Left colon (tissue), 2 donors: ENCODE results near the gene UQCC3. TPM values are rescaled to one million over a fixed set of nuclear protein-coding genes. Genes with fewer than 3 reads are reported as not detected.
A peak's percentile ranks its signal among the peaks of the same experiment; 100 is the strongest.
"Not testable (repeated sequence)": the region's sequence is repeated elsewhere in the genome, so short reads cannot be mapped to it uniquely, and the experiment has no call there.

Experiments
- ATAC-seq: fragments of 200-7000 bp; cut with Tn5 transposase; one replicate; pipeline ENCODE4 v1.9.1; 2020; ENCODE audit warnings: mild to moderate bottlenecking, moderate library complexity
- DNase-seq, 2 donors: peaks; one replicate each; pipeline ENCODE4 v3.0.0-alpha.2; 2020
- intact Hi-C, 2 donors: fragments of 100-400 bp; cut with DNase I in 1 of 2; cut with micrococcal nuclease in 1 of 2; formaldehyde crosslinking; loops; one replicate each; pipeline versions ENCODE4 v1.11.2 to v1.14.0; 2022; cut with DNase I, micrococcal nuclease
- total RNA-seq, 2 donors: library from RNA; stranded (reverse); fragmentation: NEBNext Ultra II Directional; extraction: Animal tissue kit (Norgen Biotek cat#: 25700); gene quantifications; one replicate each; pipeline ENCODE4 v1.2.1, GENCODE V29; 2021
- donor health status: DM: no; HTN: no; CAD: no.
- donor health status: DM: yes; HTN: yes; CAD: no.

The UQCC3 gene
- total RNA-seq, 2 donors from 2014 or later, result 13.2 to 13.3 TPM

DNA sequence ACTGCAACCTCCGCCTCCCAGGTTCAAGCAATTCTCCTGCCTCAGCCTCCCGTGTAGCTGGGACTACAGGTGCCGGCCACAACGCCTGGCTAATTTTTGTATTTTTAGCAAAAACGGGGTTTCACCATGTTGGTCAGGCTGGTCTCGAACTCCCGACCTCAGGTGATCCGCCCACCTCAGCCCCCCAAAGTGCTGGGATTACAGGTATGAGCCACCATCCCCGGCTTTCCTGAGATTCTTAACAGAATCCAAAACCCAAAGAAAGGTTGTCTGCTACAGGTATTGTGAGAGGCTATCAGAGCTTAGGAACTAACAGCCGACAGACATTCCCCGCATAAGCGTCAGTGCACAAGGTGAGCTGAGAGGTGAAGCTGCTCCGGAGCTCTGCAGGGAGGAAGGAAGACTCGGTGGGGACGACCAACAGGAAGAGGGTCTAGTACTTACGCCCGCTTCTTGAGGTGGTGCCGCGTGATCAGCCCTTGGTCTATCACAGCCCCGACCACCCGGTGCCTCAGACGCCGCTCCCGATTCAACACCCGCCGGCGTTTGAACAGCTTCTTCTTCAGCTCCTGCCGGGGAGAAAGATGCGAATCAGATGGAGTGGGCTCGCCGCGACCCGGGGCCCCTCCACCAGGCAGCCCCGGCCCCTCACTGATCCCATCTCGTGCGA lies 6.9 kb upstream of the UQCC3 start:
- DNase-seq, result peak in 1 of 2 donors; percentile 68
- intact Hi-C loops, result no loop called here
- ATAC-seq, result peak; percentile 60

DNA sequence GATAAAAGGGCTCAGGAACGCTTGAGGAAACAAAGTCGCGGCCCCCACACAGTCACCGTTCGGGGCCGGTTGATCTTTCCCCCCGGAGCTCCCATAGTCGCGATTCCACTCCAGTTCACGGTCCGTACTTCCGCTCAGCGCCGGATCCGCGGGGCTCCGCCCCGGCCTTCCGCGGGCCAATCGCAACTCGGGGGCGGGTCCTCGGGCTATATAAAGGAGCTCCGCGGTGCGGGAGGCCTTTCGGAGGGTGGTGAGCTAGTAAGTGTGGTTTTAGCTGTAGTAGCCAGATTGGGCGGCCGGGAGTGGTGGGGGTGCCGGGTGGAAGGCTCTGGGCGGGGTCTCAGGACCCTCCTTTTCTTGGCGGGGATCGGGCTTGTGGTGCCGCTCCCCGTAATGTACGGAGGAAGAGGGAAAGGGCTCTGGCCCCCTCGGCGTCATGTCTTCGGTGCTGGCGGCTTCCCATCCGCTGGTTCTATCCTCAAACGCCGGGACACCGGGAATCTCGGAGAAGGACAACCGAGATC lies 6.3 kb upstream of the UQCC3 start, which contains the start of the genes C11orf98 and CSKMT:
Gene C11orf98, minus strand, starts transcription at position 136 of the 524 bp plus-strand sequence. Its CDS starts 41 bp downstream, at position 95.
Gene CSKMT, plus strand, starts transcription at position 238 of the 524 bp plus-strand sequence. CDS start 568 bp downstream, outside the sequence.
- ATAC-seq, result peak; percentile 91
- intact Hi-C loops, result no loop called here
- DNase-seq, result peak; percentile 96

DNA sequence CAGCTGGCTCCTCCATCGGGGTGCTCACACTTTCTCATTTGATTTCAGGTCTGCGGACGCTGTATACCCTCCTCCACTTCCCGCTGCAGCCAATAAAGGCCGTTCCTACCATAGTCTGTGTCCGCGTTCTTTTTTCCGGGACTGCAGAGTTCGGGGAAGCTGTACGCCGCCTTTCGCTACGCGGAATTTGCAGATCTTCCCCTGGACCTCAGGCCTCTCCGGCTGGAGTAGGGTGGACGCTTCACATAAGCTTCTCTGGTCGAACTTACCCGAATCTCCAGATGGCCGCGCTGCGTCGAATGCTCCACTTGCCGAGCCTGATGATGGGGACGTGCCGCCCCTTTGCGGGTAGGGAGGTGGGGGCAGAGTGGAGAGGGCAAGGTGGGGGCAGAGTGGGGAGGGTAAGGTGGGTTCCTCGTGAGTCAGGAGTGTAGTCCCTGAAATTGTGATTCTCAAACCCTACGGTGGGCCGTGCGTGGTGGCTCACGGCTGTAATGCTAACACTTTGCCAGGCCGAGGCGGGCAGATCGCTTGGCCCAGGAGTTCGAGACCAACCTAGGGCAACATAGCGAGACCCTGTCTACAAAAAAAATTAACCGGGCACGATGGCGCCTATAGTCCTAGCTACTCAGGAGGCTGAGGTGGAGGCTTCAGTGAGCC lies 5.7 kb upstream of the UQCC3 start:
- ATAC-seq (peak; percentile 54), DNase-seq (peak in 1 of 2 donors; percentile 69)
- intact Hi-C loops, result no loop called here

DNA sequence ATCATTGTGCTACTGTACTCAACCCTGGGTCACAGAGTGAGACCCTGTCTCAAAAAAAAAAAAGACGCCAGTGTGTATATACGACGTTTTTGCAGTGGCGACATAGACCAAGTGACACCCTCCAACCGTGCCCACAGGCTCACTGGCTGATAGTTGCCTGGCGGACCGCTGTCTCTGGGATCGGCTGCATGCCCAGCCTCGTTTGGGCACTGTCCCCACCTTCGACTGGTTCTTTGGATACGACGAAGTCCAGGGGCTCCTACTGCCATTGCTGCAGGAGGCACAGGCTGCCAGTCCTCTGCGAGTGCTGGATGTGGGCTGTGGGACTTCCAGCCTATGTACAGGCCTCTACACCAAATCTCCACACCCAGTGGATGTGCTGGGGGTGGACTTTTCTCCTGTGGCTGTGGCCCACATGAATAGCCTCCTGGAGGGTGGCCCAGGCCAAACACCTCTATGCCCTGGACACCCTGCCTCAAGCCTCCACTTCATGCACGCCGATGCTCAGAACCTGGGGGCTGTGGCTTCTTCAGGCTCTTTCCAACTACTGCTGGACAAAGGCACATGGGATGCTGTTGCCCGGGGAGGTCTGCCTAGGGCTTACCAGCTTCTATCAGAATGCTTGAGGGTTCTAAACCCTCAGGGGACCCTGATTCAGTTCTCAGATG lies 5.1 kb upstream of the UQCC3 start:
- intact Hi-C loops, result no loop called here
- DNase-seq (no peak), ATAC-seq (no peak)

DNA sequence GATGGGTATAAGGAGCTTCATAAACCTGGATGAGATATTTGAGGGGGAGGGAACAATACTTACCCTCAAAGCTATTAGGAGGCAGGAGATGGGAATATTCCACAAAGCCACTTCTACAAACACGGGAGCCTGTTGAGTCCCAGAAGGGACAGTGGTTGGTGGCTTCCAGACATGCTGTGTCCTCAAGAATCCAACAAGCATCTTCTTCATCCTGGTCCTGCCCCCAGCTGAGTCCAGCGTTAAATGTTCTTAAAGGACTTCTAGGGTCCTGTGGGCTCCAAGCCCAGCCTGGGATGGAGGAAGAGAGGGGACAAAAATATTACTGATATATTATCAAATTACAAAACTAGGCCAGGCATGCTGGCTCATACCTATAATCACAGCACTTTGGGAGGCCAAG lies 4.0 kb upstream of the UQCC3 start:
- DNase-seq (no peak), ATAC-seq (no peak)
- intact Hi-C loops, result no loop called here

DNA sequence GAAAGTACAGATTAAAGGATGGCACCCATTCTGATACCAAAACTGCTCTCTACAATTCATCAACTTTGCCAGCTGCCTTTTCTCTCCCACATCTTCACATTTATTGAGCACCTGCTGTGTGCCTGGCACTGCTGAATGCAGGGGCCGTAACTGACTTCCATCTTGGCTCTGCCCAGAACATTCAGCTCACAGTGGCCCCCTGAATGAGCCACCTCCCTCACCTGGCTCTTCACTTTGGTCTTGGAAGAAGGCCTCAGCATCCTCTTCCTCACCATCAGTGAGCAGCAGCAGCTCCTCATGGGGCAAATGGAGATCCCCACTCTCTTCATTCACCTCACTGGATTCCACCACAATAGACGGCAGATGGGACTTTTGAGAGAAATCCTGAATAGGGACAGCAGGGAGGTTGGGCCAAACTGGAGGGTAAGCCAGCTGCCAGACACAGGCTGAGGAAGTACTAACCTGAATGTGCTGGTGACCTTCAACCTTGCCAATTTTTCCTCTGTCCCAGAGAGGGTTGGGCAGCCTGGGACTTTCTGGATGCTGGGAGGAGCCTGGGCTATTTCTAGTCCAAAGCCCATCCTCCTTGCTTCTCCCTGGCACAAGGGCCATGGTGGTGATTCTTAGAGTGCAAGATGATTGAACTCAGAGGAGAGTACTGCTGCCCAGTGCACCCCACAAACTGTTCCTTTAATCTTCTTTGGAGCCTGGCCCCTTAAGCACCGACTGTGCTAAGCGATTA lies 1.9 kb upstream of the UQCC3 start:
- intact Hi-C loops, result no loop called here

DNA sequence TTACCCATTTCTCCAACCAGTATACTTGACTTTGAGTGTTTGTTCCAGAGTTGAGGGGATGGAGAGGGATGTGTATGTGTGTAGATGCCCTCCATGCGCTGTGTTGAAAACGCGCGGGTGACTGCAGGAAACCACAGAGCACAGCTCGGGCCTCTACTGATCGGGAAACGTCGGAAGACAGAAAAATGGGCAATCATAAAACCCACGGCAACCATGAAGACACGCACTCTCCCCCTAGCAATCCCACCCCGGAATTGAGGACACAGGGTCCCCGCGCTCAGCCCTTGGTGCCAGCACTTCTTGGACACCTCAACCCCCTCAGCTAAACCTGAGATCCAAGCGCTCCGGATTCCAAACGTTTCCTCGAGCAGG lies 251 bp upstream of the UQCC3 start:
- DNase-seq, result no peak
- intact Hi-C loops, result no loop called here
- ATAC-seq, result peak; percentile 27

More for the DNA sequence above, 1.9 kb upstream of the UQCC3 start:
- DNase-seq (peak; percentile 49 to 75), ATAC-seq (peak; percentile 32)

DNA sequence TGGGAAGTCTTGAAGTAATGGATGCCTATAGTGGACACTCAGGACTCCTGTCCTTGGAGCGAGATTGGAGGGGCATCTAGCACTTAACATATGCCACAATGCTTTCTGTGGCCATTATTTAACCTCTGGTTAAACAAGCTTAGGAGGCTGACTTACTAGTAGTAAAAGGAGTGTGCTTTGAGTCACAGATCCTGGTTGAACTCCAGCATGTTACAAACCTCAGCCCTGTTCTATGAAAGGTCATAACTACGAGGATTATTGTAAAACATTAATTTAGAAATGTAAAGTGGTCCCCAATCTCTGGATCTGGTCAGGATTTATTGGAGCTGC lies 1.7 kb downstream of the UQCC3 start:
- DNase-seq, result no peak
- intact Hi-C loops, result no loop called here
- ATAC-seq, result no peak

DNA sequence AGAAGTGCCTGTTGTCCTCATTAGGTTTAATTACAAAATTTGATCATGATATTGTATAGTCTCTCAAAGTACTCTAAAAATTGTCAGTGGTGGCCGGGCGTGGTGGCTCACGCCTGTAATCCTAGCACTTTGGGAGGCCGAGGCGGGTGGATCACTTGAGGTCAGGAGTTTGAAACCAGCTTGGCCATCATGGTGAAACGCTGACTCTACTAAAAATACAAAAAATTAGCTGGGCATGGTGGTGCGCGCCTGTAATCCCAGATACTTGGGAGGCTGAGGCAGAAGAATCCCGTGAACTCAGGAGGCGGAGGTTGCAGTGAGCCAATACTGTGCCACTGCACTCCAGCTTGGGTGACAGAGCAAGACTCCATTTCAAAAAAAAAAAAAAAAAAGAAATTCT lies 3.9 kb downstream of the UQCC3 start:
- DNase-seq, intact Hi-C loops, ATAC-seq: not testable (repeated sequence)

DNA sequence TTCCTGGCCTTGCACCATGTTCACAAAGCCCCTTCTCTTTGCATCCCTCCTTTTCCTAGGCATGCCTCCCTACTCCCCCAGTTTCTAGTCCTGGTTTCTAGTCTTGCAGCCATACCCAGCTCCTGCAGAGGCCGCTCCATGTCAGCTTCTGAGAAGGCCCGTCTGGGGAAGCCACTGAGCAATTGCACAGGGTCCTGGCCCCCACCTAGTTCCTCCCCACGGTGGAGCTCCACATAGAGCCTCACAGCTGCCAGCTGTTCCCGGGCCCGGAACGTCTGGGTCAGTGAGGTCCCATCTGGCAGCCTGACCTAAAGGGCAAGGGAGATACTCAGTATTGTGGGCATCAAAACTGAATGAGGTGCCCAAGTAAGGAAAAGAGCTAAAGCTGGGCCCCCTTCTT lies 5.2 kb downstream of the UQCC3 start:
- ATAC-seq, result no peak
- intact Hi-C loops, result no loop called here
- DNase-seq, result no peak

DNA sequence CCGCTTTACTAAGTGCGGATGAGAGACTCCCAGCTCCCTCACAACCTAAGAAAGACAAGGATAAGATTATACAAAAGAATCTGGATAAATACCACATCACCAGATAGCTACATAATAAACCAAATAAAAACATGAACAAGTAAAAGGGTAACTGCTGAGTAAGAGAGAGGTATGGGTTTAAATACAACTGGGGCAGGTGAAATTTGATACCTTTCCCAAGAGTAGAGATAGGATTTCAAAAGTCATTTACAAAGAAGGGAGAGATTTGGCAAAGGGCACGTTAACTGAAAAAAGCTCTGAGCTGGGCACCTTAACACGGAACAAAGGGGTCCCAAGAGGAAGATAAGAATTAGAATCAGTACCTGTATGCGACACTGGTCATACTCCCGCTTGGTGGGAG lies 5.7 kb downstream of the UQCC3 start:
- DNase-seq (no peak), ATAC-seq (no peak)
- intact Hi-C loops, result no loop called here

DNA sequence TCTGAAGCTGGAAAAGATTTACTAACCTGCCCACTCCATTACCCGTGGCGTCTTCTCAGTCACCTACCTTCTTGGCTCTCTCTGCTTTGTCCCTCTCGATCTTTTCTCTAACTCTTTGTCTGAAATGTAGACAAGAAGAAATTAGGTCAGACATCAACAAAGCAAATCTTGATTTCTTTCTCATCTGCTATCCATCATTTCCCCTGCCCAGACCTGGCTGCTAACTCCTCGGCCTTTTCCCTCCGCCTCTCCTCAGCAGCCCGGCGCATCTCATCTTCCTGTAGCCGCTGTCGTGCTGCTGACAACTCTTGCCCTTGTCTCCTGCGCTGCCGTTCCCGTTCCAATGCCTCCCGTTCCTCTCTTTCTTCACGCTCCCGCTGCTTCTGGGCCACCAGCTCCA lies 6.2 kb downstream of the UQCC3 start:
- ATAC-seq (no peak), DNase-seq (no peak)
- intact Hi-C loops, result no loop called here

DNA sequence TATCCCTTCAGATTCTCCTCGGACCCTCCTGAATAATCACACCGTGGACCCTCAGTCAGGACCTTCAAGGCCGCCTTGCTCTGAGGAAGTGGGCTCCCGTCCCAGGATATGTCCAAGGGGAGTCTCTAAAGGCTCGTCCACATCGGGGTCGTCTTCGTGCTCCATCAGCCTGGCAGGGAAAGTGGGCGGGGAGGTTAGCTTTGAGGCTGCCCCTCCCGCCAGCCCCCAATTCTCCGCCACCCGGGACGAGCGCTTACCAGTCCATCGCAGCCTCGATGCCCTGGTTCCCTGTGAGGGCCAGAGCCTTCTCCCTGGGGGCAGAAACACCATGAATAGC lies 6.9 kb downstream of the UQCC3 start:
- intact Hi-C loops, result no loop called here
- ATAC-seq (peak; percentile 15), DNase-seq (no peak)

DNA sequence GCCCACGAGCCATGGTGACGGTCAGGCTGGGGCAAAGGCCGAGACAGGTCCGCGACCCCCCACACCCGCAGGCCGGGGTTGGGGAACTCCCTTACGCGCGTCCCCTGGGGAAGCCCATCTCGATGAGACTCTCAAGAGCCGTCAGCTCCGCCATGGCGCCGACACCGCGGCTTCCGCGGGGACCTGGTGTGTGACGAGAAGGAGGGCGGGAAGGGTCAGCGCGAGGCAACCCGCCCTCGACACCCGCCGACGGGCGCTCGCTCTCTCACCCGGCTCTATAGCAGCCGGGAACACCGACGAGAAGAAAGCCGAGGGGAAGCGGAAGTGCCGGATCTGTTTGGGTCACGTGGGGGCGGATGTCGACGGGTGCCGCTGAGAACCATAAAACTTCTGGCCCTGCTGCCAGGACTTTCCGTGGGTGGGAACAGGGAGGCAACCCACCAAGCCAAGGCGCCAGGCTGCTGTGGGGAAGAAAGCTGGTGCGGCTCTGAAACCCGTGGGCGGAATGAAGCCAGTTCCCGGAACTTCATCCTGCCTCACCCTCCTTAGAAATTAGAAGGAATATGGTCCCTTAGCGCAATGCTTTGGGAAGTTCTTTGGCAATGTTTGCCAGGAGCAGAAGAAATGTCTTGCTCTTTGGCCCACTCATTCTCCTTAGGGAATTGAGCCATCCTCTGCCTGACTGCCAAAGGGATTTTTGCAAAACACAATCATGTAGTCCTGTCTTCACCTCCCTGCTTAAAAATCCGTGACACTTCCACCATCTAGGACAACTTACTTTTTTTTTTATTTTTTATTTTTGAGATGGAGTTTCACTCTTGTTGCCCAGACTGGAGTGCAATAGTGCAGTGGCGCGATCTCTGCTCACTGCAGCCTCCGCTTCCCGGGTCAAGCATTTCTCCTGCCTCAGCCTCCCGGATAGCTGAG lies 7.6 kb downstream of the UQCC3 start, which contains the start of gene UBXN1:
Gene UBXN1, minus strand, starts transcription at position 304 of the 927 bp plus-strand sequence. Its CDS starts 150 bp downstream, at position 154.
- ATAC-seq (peak; percentile 85), DNase-seq (peak; percentile 90 to 91)
- intact Hi-C loops, result no loop called here

DNA sequence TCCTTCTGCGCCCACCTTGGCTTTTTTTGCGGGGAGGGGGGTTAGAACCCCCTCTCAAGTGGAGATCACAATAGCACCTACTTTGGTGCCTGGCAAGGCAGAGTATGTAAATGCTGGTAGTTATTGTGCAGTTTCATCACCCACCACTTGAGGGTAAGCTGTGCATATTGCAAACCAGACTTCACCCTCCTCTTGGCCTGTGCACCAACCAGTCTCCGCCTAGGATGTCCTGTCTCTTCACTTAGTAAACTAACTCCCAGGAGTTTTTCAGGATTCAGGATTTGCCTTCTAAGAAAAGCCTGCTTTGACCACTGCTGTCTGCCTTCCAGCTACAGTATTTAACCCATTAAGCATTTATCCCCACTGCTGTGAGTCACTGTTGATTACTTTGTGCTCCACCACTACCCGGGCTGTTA lies 9.4 kb downstream of the UQCC3 start:
- ATAC-seq (peak; percentile 65), DNase-seq (peak in 1 of 2 donors; percentile 34)
- intact Hi-C loops, result no loop called here

DNA sequence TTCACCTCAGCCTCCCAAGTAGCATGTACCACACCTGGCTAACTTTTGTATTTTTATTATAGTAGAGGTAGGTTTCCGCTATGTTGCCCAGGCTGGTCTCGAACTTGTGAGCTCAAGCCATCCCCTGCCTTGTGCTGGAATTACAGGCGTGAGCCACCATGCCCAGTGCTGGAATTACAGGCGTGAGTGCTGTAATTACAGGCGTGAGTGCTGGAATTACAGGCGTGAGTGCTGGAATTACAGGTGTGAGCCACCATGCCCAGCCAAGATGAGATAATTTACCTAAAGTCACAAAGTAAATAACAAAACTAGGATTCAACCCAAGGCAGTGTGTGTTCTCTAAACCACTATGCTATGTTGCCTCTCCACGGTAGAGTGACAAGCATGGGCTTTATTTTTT lies 11.0 kb downstream of the UQCC3 start:
- DNase-seq (peak in 1 of 2 donors; percentile 55), ATAC-seq (peak; percentile 76)
- intact Hi-C loops, result no loop called here

DNA sequence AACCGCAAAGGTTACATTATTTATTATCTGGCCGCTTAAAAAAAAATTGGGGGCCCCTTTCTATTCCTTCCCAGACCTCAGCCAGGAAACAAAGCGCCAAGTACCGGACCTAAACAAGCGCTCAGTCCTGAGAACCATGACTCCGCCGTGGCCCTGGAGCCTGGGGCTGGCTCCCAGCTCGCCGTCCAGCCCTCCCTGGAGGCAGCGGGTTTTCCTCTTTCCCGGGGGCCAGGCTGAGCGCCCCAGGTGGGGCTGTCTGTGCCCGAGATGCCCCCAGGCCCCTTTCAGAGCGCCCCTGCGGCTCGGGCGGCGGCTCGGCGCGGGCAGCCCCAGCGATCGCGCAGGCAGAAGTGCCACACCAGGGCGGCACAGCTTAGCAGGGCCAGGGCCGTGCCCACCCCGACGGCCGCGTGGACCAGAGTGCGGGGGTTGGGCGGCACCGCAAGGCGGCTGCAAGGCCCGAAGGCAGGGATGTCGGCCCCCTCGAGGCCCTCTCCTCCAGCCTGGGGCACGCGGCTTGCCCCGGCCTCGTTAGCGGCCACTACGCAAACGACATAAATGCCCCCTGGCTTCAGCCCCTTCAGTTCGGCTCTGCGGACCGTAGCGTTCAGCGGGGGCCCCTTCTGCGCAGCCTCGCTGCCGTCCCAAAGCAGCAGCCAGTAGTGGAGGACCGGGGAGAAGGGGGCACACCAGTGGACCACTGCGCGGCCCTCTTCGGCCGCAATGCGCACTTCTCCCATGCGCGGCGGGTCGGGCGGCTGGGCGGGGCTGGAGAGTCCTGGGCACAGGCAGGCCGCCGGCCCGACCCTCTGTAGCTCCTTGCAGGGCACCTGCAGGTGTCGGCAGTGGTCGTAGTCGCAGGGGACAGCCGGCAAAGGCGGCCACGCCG lies 16.3 kb downstream of the UQCC3 start:
- intact Hi-C loops, result no loop called here
- ATAC-seq (peak; percentile 41), DNase-seq (no peak)
